HEK293 (cell line): ENCODE measurements around the gene DUS1L.

Experiments
- CTCF ChIA-PET: fragments of 350-600 bp; formaldehyde crosslinking; extraction: SDS; loops from one replicate; lab custom pipeline; 2021; ENCODE audit warnings: antibody characterized with exemption; lab: Yijun Ruan, JAX
- POLR2A ChIA-PET: fragments of 300-600 bp; formaldehyde crosslinking; extraction: SDS; loops from one replicate; lab custom pipeline; 2020; ENCODE audit warnings: antibody characterized with exemption, inconsistent platforms; lab: Yijun Ruan, JAX
- H3K27ac ChIP-seq: fragments of 200-500 bp; sonication (Bioruptor generic); 2 replicates; pipeline ENCODE4 v1.5.1; 2014; ENCODE audit warnings: low read depth, low read length, control low read depth, inconsistent platforms; ENCODE audit errors: extremely low read depth
- H3K36me3 ChIP-seq, 2 experiments: fragments of 200-500 bp in 1 of 2; sonication (Bioruptor generic) in 1 of 2; 1 replicate in 1 of 2; 2 replicates in 1 of 2; pipeline ENCODE4 v1.5.1; 2014 to 2017; ENCODE audit warnings: inconsistent platforms in 2 of 2, low read length in 2 of 2; ENCODE audit not compliant: control insufficient read depth in 2 of 2, insufficient read depth in 1 of 2
- H3K4me1 ChIP-seq: fragments of 200-500 bp; sonication (Bioruptor generic); 2 replicates; pipeline ENCODE4 v1.5.1; 2014; ENCODE audit warnings: mild to moderate bottlenecking, low read length, inconsistent platforms; ENCODE audit not compliant: control insufficient read depth, insufficient read depth
- H3K4me3 ChIP-seq: 2 replicates; pipeline ENCODE4 v1.5.1; 2011; ENCODE audit warnings: low read depth, mild to moderate bottlenecking, control low read depth, low read length, moderate library complexity
- H3K9me3 ChIP-seq: fragments of 200-500 bp; sonication (Bioruptor generic); 2 replicates; pipeline ENCODE4 v1.5.1; 2014; ENCODE audit warnings: low read depth, low read length, inconsistent platforms; ENCODE audit not compliant: control insufficient read depth, insufficient read depth
- MYNN ChIP-seq: fragments of 450-650 bp; formaldehyde crosslinking; IDR thresholded peaks from 2 replicates; pipeline ENCODE4 v1.5.1; 2016; ENCODE audit warnings: missing biosample characterization, missing genetic modification characterization, borderline replicate concordance
- MZF1 ChIP-seq: fragments of 450-650 bp; formaldehyde crosslinking; IDR thresholded peaks from 2 replicates; pipeline ENCODE4 v1.5.1; 2017; ENCODE audit warnings: missing biosample characterization, missing genetic modification characterization, borderline replicate concordance
- PRDM6 ChIP-seq: fragments of 450-650 bp; formaldehyde crosslinking; IDR thresholded peaks from 2 replicates; pipeline ENCODE4 v1.5.1; 2017; ENCODE audit warnings: missing biosample characterization, missing genetic modification characterization
- RBAK ChIP-seq: fragments of 450-650 bp; formaldehyde crosslinking; IDR thresholded peaks from 2 replicates; pipeline ENCODE4 v1.5.1; 2016; ENCODE audit warnings: missing biosample characterization, missing genetic modification characterization
- SCRT2 ChIP-seq: fragments of 450-650 bp; formaldehyde crosslinking; IDR thresholded peaks from 2 replicates; pipeline ENCODE4 v1.5.1; 2016; ENCODE audit warnings: missing biosample characterization, missing genetic modification characterization
- ZBTB17 ChIP-seq: fragments of 450-650 bp; formaldehyde crosslinking; IDR thresholded peaks from 2 replicates; pipeline ENCODE4 v1.5.1; 2016; ENCODE audit warnings: missing biosample characterization, missing genetic modification characterization
- ZBTB21 ChIP-seq: fragments of 450-650 bp; formaldehyde crosslinking; IDR thresholded peaks from 2 replicates; pipeline ENCODE4 v1.5.1; 2017; ENCODE audit warnings: missing biosample characterization, missing genetic modification characterization
- ZBTB48 ChIP-seq: fragments of 450-650 bp; formaldehyde crosslinking; IDR thresholded peaks from 2 replicates; pipeline ENCODE4 v1.5.1; 2016; ENCODE audit warnings: missing biosample characterization, missing genetic modification characterization
- ZBTB8A ChIP-seq: fragments of 450-650 bp; formaldehyde crosslinking; IDR thresholded peaks from 2 replicates; pipeline ENCODE4 v1.5.1; 2016; ENCODE audit warnings: missing biosample characterization, missing genetic modification characterization
- ZNF148 ChIP-seq: fragments of 450-650 bp; formaldehyde crosslinking; IDR thresholded peaks from 2 replicates; pipeline ENCODE4 v1.5.0; 2017; ENCODE audit warnings: missing biosample characterization, missing genetic modification characterization, borderline replicate concordance
- ZNF157 ChIP-seq: fragments of 450-650 bp; formaldehyde crosslinking; IDR thresholded peaks from 2 replicates; pipeline ENCODE4 v1.5.1; 2016; ENCODE audit warnings: missing biosample characterization, missing genetic modification characterization
- ZNF169 ChIP-seq: fragments of 450-650 bp; formaldehyde crosslinking; IDR thresholded peaks from 2 replicates; pipeline ENCODE4 v1.5.1; 2016; ENCODE audit warnings: missing biosample characterization, missing genetic modification characterization
- ZNF248 ChIP-seq: fragments of 450-650 bp; formaldehyde crosslinking; IDR thresholded peaks from 2 replicates; pipeline ENCODE4 v1.5.1; 2017; ENCODE audit warnings: missing biosample characterization, missing genetic modification characterization
- ZNF302 ChIP-seq: fragments of 450-650 bp; formaldehyde crosslinking; IDR thresholded peaks from 2 replicates; pipeline ENCODE4 v1.5.1; 2016; ENCODE audit warnings: missing biosample characterization, missing genetic modification characterization, low read depth
- ZNF350 ChIP-seq: fragments of 450-650 bp; formaldehyde crosslinking; IDR thresholded peaks from 2 replicates; pipeline ENCODE4 v1.5.0; 2017; ENCODE audit warnings: missing biosample characterization, mild to moderate bottlenecking, missing genetic modification characterization
- ZNF362 ChIP-seq: fragments of 450-650 bp; formaldehyde crosslinking; IDR thresholded peaks from 2 replicates; pipeline ENCODE4 v1.5.1; 2016; ENCODE audit warnings: missing biosample characterization, missing genetic modification characterization
- ZNF561 ChIP-seq: fragments of 450-650 bp; IDR thresholded peaks from 2 replicates; pipeline ENCODE4 v1.5.1; 2018; ENCODE audit warnings: missing biosample characterization, missing genetic modification characterization, borderline replicate concordance
- ZNF624 ChIP-seq: fragments of 450-650 bp; formaldehyde crosslinking; IDR thresholded peaks from 2 replicates; pipeline ENCODE4 v1.5.1; 2017; ENCODE audit warnings: missing biosample characterization, missing genetic modification characterization
- ZNF701 ChIP-seq: fragments of 450-650 bp; formaldehyde crosslinking; IDR thresholded peaks from 2 replicates; pipeline ENCODE4 v1.5.1; 2016; ENCODE audit warnings: missing biosample characterization, missing genetic modification characterization
- ZNF837 ChIP-seq: fragments of 450-650 bp; formaldehyde crosslinking; IDR thresholded peaks from 2 replicates; pipeline ENCODE4 v1.5.1; 2016; ENCODE audit warnings: missing biosample characterization, missing genetic modification characterization
- ZSCAN30 ChIP-seq: fragments of 450-650 bp; IDR thresholded peaks from 2 replicates; pipeline ENCODE4 v1.5.1; 2018; ENCODE audit warnings: missing biosample characterization, mild to moderate bottlenecking, missing genetic modification characterization, moderate library complexity
- TF ChIP-seq, protein P1 (sequence below): fragments of 450-650 bp; formaldehyde crosslinking; conservative IDR thresholded peaks from 2 replicates; pipeline ENCODE4 v1.5.1; 2016; ENCODE audit warnings: low read depth, missing biosample characterization, missing genetic modification characterization
- TF ChIP-seq, protein P2 (sequence below): fragments of 450-650 bp; formaldehyde crosslinking; IDR thresholded peaks from 2 replicates; pipeline ENCODE4 v1.5.1; 2016; ENCODE audit warnings: missing biosample characterization, missing genetic modification characterization

DUS1L gene

GRCh38 chr17:82022310-82022980 is 43.2 kb downstream of the DUS1L start, which contains the start of gene CENPX:
TSS of gene CENPX (minus strand) at chr17:82022878. CDS start at chr17:82022861, 17 bp downstream.
- H3K4me3 ChIP-seq = peak within 1 kb of the TSS; percentile 95
- peaks cover 0 to 47% of the 10 kb centered on the region in 2 experiments; a peak in 2 of 3 replicates for H3K36me3 ChIP-seq
- ChIA-PET POLR2A (interaction anchor here (0.6 to 5.1 kb wide), 35 partner anchors 8 to 319 kb away, joined by 3 to 61 read pairs (median 5); partner anchors contain the start of genes DCXR, FASN, MCRIP1 and MRPL12), CTCF (interaction anchor here (0.5 to 7.6 kb wide), 19 partner anchors 8 to 1054 kb away, joined by 3 to 105 read pairs (median 4); partner anchors contain the start of genes DCXR, NOTUM and RAC3)
- no peaks in the 10 kb centered on the region for H3K9me3 ChIP-seq
- peaks cover 11% of the 10 kb centered on the region for H3K4me1 ChIP-seq
- H3K27ac ChIP-seq = peak within 1 kb of the TSS; percentile 94
- no peak for TF ChIP-seq ZNF624
- TF ChIP-seq ZNF561 (tag by site-specific recombination) = no peak
- no peak for TF ChIP-seq ZNF701
- 0 out of 2 replicates have a peak, but pooled peaks have one; percentile 14 for TF ChIP-seq MYNN
- TF ChIP-seq RBAK (tag by site-specific recombination) = no peak
- no peak for TF ChIP-seq ZBTB21 (tag by site-specific recombination)
- TF ChIP-seq ZBTB8A (tag by site-specific recombination) = 0 out of 2 replicates have a peak, but pooled peaks have one; percentile 49
- no peak for TF ChIP-seq PRDM6 (tag by site-specific recombination)
- TF ChIP-seq, protein P1, sequence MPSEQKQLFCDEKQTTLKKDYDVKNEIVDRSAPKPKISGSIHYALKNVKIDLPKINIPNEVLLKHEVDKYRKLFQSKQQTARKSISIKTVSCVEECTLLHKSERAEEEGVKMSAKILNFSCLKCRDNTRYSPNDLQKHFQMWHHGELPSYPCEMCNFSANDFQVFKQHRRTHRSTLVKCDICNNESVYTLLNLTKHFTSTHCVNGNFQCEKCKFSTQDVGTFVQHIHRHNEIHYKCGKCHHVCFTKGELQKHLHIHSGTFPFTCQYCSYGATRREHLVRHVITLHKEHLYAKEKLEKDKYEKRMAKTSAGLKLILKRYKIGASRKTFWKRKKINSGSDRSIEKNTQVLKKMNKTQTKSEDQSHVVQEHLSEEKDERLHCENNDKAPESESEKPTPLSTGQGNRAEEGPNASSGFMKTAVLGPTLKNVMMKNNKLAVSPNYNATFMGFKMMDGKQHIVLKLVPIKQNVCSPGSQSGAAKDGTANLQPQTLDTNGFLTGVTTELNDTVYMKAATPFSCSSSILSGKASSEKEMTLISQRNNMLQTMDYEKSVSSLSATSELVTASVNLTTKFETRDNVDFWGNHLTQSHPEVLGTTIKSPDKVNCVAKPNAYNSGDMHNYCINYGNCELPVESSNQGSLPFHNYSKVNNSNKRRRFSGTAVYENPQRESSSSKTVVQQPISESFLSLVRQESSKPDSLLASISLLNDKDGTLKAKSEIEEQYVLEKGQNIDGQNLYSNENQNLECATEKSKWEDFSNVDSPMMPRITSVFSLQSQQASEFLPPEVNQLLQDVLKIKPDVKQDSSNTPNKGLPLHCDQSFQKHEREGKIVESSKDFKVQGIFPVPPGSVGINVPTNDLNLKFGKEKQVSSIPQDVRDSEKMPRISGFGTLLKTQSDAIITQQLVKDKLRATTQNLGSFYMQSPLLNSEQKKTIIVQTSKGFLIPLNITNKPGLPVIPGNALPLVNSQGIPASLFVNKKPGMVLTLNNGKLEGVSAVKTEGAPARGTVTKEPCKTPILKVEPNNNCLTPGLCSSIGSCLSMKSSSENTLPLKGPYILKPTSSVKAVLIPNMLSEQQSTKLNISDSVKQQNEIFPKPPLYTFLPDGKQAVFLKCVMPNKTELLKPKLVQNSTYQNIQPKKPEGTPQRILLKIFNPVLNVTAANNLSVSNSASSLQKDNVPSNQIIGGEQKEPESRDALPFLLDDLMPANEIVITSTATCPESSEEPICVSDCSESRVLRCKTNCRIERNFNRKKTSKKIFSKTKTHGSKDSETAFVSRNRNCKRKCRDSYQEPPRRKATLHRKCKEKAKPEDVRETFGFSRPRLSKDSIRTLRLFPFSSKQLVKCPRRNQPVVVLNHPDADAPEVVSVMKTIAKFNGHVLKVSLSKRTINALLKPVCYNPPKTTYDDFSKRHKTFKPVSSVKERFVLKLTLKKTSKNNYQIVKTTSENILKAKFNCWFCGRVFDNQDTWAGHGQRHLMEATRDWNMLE (tag by site-specific recombination) = no peak
- no peak for TF ChIP-seq ZSCAN30
- no peak for TF ChIP-seq ZNF169 (tag by site-specific recombination)
- TF ChIP-seq SCRT2 = no peak
- TF ChIP-seq ZNF248 (tag by site-specific recombination) = no peak
- 0 out of 2 replicates have a peak, but pooled peaks have one; percentile 33 for TF ChIP-seq ZBTB48 (tag by site-specific recombination)
- TF ChIP-seq ZNF302 = no peak
- peak; percentile 34; the same call in 1 of the 2 replicates for TF ChIP-seq ZBTB17 (tag by site-specific recombination)
- no peak for TF ChIP-seq ZNF157
- TF ChIP-seq ZNF837 = no peak
- no peak for TF ChIP-seq ZNF350 (tag by site-specific recombination)
- TF ChIP-seq, protein P2, sequence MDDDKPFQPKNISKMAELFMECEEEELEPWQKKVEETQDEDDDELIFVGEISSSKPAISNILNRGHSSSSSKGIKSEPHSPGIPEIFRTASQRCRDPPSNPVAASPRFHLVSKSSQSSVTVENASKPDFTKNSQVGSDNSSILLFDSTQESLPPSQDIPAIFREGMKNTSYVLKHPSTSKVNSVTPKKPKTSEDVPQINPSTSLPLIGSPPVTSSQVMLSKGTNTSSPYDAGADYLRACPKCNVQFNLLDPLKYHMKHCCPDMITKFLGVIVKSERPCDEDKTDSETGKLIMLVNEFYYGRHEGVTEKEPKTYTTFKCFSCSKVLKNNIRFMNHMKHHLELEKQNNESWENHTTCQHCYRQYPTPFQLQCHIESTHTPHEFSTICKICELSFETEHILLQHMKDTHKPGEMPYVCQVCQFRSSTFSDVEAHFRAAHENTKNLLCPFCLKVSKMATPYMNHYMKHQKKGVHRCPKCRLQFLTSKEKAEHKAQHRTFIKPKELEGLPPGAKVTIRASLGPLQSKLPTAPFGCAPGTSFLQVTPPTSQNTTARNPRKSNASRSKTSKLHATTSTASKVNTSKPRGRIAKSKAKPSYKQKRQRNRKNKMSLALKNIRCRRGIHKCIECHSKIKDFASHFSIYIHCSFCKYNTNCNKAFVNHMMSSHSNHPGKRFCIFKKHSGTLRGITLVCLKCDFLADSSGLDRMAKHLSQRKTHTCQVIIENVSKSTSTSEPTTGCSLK (tag by site-specific recombination) = no peak
- TF ChIP-seq MZF1 (tag by site-specific recombination) = no peak
- no peak for TF ChIP-seq ZNF148 (tag by site-specific recombination)
- TF ChIP-seq ZNF362 (tag by site-specific recombination) = no peak
